ENCODE data around the gene CCR7.
"Not testable (repeated sequence)": the region's sequence is repeated elsewhere in the genome, so short reads cannot be mapped to it uniquely, and the experiment has no call there.

CCR7 gene

DNA sequence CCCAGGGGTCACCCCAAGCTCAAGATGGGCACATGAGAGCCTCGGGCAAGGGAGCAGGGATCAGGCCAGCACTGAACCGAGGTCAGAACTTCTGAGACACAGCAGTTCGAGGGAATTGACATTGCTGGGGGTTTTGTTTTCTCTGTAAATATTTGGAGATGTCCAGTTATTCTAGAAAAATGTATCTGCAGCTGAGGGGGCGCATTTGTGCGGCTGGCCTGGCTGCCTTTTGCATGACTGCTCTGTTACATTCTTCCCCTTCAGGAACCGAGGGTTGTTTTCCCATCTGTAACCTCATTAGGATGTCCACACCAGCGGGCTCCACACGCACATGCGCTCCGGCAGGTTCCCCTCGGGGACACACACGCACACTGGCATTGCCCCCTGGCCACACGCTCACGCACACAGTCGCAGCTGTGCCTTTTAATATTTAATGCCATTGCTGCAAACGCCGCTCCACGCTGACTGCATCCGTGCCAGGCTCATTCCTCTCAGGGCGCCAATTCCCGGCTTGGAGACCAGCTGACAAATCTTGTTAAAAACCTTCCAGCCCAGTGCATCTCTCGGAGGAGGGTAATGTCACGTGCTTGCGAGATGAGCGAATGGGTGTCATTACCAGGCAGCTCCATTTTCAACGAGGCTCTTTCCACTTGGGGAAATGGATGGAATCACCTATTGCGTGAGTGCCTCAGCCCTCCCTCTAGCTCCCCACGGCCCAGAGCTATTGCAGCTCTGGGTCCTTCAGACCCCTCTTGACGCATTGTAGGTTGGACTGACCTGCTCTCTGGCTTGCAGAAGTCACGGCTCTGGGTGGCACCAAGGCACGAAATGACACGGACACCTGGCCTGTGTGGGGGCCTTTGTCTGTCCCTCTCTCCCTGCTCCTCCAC lies 13.1 kb downstream of the CCR7 start:
- peak in 19 of 56 donors; percentile 16 to 53 (median 33) for DNase-seq

DNA sequence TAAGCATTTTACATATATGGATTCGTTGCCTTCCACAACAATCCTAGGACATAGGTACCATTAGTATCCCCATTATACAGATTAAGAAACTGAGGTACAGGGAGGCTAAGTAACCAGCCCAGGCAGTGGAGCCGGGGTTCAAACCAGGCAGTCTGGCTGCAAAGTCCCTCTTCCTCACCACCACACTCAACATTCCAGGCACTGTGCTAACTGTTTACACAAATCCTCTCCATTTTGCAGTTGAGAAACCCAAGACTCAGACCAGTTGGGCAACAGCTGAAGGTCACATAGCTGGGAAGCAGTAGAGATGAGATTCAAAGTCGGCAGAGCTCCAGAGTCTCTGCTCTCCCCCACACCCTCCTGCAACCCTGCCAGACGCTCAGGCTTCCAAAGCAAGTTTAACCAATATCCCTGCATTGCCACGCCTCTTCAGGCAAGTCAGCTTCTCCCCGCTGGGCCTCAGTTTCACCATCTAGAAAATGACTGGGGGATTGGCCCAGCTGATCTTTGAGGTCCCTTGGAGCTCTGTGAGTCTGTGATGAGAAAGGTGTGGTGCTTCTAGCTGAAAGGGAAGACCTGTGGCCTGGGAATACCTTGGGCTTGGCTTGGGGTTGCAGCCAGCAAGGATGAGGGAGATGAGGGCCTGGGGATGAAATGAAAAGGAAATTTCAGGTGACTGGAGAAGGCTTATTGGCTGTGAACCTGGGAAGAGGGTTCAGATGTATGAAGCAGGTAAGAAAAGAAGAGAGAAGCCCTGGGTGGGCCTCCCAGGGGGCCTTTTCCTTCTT lies 14.0 kb downstream of the CCR7 start:
- no peak for DNase-seq

DNA sequence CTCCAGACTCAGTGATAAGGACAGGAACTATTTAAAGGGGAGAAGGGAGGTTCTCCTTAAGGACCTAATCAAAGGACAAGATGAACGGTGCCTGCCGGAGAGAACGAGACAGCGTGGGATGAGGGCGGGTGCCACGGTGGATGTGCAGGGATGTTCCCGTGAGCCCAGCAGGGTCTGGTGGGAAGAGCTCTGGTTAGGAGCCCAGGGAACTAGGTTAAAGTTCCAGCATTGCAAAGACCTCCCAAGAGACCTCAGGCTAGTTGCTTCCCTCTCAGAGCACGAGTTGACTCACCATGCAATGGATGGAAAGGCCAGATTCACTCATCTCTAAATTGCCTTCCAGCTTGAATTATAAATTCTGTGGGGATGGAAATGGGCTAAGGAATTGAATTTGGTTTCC lies 14.7 kb downstream of the CCR7 start:
- no peak for DNase-seq

DNA sequence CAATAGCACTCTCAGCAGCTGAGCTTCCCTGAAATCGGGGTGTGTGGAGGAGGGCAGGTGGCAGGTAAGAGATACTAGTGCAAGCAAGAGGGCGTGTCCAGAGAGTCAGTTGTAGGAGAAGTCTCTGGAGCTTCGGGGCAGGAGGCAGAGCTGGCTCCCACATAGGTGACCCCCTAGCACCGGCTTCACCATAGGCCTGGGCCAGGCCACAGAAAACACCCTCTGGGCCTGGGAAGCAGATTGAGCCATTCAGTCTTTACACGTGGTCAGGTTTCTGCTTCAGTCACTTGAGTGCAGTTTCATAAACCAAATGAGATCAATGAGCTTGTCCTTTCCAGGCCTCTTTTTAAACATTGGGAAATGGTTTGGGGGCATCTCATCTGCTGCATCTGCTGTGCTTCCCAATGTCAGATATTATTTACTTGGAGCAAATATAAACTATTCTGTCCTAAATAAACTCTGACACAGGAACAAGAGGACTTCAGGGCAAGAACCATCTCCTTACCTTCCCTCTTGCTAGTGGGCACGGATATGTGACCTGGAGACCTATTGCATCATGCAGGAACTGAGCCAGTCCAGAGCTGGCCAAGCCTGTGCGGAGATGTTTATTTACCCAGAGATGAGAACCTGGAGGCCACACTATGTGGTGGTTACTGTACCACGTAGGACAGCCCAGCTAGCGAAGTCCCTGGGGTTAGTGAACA lies 16.1 kb downstream of the CCR7 start:
- no peak for DNase-seq

DNA sequence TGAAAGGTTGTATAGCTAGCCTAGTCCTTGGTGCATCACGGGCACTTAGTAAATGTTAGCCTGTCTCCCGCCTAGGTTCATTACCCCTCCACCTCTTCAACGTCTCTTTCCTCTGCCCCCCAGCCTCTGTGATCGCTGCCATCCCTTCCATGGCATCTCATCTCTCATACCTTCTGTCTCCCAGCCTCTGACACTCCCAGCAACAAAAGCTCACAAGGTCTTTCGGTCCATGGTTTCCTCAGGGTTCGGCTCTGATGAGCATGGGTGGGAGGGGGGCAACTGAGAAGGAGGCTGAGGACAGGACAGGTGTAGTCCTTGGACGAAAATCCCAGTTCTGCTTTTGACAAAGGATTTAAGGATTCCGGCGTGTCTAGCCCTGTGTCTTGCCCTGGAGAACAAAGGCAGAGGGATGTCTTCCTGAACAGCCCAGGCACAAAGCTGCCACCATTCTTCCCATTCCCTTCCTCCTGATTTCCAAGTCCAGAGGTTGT lies 16.7 kb downstream of the CCR7 start:
- no peak for DNase-seq

DNA sequence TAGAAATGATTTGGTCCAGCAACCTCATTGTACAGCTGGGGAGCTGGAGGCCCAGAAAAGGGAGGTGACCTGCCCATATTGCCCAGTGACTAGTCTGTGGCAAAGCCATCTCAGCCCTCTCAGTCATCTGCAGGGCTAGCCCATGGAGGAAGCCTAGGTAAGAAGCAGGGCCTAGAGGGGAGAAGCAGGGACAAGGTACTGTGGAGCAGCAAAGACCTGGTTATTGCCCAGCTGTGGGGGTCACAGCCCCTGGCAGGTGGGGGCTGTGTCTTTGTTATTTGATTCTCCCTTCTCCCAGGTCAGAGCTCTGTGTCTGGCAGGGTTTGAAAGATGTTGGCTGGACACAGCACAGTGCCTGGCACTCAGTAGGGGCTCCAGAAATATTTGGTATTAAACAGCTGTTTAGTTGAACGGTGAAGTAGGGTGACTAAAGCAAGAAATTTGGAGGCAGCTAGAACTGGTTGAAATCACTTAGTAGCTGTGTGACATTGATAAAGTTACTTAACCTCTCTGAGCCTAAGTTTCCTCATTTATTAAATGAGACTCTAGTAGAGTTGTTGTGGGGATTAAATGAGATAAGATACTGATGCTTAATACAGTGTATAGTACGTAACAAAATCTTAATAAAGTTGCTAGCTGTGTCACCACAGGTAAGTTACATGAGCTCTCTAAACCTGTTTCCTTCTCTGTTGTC lies 17.3 kb downstream of the CCR7 start:
- DNase-seq = no peak

DNA sequence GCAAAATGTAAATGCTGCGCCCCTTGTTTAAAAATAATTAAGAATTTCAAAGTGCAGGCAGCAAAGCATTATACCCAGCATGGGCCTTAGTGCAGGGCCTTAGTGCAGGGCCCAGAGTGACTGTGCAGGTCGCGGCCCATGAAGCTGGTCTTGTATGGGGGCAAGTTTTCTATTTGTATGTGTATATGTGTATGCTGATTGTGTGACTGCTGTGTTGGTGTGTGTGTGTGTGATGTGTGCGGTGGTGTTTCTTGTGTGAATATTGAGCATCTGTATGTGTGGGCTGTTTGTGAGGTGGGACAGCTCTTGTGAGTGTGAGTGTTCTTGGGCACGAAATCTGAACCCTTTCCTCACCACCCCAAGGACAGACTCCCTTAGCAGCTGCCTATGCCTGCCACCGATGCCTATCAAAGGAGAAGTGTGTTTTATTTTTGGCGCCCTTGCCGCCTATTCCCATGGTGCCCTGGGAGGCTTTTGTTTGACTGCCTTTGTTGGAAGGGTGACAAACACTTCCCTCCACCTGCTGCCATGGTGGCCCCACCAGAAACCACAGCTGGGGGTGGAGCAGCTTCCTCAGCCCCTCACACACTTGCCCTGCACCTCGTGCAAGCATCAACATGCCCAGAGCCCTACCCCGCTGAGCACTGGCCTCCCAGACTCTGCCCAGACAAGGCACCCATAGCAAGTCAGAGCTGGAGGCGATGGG lies 18.0 kb downstream of the CCR7 start:
- no peak for DNase-seq

DNA sequence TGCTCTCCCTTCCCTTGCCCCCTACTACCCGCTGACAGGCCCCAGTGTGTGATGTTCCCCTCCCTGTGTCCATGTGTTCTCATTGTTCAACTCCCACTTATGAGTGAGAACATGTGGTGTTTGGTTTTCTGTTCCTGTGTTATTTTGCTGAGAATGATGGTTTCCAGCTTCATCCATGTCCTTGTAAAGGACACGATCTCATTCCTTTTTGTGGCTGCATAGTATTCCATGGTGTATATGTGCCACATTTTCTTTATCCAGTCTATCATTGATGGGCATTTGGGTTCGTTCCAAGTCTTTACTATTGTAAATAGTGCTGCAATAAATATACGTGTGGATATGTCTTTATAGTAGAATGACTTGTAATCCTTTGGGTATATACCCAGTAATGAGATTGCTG lies 18.8 kb downstream of the CCR7 start:
- DNase-seq = not testable (repeated sequence)

DNA sequence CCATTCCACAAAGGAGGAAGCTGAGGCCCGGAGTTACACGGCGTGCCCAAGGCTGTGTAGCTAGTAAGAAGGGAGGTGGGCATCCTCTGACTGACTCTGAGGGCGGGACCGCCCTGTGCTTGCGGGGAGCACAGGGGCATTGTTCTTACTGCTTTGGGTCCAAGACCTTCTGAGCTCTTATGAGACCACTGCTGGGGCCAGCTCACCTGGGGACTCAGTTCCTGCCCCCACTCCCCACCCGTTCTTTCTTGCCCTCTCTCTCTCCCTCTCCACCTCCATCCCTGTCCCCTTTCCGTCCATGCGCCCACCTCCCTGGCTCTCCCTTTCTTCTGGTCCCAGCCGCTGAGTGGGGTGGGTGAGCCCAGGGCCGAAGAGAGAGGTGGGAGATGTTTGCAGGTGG lies 19.6 kb downstream of the CCR7 start:
- DNase-seq = no peak

DNA sequence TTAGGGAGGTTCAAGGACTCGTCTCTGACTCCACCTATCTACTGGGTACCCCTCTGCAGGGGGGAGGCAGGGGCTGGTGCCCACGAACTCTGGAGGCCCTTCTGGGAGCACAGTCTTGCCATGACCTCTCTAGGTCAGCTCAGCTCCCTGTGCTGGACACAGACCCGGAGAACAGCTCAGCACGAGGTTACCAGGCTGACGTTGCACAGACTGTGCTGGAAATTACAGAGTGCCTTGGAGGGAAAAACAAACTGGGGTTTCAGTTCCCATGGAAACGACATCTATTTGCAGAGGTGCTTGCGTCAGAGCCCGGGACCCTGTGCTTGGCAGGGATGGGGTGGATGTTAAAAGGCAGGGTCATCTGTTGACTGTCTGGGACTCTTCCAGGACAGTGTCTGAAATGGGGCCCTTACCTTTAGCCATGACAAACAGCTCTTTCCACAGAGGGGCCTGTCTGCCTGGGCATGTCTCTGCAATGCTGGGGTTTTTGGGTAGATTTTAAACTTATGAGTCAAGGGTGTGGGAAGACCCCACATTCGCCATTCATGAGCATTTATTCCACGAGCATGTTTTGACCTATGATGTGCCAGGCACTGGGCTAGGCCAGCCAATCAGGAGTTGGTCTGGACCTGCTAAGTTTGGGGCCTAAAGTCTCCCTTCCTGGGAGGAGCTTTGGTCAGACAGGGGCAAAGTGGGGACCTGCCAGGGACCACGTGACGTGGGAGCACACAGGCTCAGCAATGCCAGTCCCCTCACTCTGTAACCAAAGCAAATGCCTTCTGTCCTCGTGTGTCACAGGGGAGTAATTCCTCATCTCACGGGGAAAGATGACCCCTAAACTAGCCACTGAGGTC lies 22.5 kb downstream of the CCR7 start:
- peak in 13 of 56 donors; percentile 14 to 69 (median 32) for DNase-seq

DNA sequence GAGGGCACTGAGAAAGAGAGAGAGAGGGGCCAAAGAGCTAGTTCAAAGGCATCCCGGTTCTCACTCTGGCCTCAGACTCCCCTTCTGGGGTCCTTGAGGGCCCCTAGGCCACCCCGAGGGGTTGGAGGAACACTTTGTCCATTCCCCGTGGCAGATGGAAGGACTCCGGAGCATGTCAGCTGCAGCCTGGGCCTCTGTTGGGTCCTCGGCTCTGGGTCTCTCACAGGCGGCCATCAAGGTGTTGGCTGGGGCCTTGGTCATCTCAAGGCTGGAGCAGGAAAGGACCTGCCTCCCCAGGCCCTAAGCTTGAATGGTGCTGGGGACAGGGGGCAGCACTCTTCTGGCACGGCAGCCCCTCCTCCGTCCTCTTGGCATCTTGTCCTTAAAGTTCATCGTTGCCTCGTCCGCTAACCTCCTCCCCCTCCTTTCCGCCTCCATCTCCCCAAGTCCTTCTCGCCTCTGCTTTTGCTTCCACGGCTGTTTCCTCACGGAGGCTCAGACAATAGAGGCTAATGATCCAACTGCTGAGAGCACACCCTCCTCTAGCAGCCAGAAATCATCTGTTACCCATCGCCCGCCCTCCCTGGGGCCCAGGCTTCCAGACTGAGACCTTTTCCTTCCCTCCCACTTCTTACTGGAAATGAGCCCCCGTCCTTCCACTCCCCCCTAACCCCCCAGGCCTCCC lies 23.3 kb downstream of the CCR7 start:
- DNase-seq = peak in 1 of 56 donors; percentile 69

DNA sequence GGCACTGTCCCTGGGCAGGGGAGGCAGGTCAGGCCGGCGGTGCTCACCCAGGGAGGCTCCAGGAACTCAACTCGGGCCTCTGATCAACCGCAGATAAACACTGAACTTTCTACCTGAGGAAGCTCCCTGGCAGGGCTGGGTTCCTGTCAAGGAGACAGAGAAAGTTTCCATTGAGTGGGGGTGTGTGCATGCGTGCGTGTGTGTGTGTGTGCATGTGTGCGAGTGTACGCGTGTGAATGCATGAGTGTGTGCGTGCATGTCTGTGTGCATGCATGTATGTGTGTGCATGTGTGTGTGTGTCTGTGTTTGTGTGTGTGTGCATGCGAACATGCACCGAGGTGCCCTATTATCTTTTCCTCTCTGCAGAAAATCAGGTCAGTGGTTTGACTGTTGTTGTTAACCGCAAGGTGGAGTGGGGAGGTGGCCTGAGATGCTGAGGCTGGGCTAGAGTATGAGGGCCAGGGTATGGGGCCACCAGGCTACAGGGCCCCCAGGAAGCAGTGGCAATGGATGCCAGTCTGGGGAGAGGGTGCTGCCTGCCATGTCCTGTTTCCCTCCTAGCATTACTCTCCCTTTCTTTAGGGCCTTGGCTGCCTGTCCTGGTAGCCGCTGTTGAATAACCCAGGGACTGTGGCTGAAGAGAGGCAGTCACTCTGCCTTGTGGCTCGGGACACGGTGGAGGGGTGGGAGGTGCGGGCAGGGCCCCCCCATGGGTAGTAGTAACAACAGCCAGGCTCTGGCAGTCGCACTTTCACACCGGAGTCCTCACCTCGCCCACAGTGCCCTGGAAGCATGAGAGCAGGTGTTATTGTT lies 24.0 kb downstream of the CCR7 start:
- no peak for DNase-seq

DNA sequence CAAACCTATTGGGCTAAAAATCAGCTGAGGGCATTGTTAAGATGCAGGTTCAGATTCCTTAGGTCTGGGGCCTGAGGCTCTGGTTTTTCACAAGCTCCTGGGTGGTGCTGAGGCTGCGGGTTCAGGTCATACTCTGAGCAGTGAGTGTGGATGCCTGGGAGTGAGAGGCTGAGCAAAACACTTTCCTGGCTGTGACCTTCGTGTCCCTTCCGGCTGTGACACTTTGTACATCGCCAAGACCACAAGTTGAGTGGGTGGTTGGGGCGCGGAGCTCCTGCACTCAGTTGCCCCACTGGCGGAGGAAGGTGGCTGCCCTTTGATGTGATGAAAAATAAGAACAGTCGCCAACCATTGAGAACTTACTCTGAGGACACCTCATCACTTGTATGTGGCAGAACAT lies 24.8 kb downstream of the CCR7 start:
- no peak for DNase-seq

DNA sequence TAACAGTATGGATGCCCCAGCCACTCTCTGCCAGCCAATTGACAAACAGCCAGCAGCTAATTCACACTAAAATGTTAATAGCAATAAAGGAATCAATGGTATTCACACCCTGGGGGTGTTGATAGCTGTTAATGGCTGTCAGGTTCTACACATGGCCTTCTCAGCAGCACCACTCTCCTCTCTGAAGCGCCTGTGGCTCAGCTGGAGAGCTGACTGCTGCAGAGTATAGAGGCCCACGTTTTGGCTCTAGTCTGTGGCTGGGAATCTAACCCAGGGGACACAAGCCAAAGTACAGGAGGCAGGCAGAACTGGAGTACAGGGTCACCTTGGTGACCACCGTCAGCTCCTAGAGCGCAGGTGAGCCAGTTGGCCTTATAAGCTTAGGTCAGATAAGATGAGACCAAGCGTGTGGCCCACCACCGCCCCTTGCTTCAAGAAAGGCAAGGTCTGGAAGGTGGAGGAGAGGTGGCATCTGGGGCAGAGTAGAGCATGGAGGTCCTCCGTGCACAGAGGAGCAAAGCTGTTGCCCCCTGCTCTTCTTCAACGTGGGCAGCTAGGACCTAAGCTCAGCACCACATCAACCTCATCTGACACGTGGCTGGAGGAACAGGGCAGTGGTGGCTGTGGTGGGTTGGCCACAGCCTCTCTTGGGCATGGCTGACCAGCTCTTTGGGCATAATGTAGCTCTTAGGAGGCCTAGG lies 25.4 kb downstream of the CCR7 start:
- DNase-seq = no peak

DNA sequence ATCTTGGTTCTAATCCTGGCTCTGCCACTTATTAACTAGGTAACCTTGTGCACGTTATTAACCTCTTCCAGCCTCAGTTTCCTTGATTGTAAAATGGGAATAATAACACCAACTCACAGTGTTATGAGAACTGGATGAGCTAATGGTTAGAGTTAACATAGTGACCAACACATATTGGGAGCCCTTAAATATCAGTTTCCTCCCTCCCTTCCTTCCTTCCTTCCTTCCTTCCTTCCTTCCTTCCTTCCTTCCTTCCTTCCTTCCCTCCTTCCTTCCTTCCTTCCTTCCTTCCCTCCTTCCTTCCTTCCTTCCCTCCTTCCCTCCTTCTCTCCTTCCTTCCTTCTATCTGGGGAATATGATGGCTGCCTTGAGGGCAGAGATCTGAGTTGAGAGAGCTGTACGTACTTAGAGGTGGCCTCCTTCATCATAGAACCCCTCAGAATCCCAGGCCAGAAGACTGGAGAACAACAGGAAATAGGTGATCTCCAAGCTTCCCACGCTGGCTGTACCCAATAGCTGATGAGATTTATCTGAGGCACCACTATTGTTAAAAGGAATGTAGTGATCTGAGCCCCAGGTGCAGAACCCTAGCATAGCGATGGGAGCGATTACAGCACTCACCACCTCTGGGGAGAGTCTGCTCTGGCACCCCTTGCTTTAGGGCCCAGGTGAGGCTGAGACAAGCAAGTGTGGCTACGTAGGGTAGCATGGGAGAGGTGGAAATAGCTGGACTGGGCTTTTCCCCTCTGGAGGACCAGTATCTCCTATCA lies 26.2 kb downstream of the CCR7 start:
- DNase-seq = no peak
